Brain microvascular endothelial cell (primary cell): Measurements from ENCODE around the gene TCF12.
"Not testable (repeated sequence)": the region's sequence is repeated elsewhere in the genome, so short reads cannot be mapped to it uniquely, and the experiment has no call there.

ENCODE experiments used
- DNase-seq: peaks from one replicate; pipeline ENCODE4 v3.0.0-alpha.2; 2020
- H3K27ac ChIP-seq: fragments of 250-450 bp; sonication (Bioruptor Pico); 2 replicates; pipeline ENCODE4 v1.5.1; 2020; ENCODE audit warnings: mild to moderate bottlenecking, moderate library complexity
- H3K27me3 ChIP-seq: fragments of 250-450 bp; sonication (Bioruptor Pico); replicated peaks from 2 replicates; pipeline ENCODE4 v1.5.1; 2020; ENCODE audit warnings: mild to moderate bottlenecking
- H3K36me3 ChIP-seq: fragments of 250-450 bp; sonication (Bioruptor Pico); replicated peaks from 2 replicates; pipeline ENCODE4 v1.5.1; 2020; ENCODE audit warnings: mild to moderate bottlenecking
- H3K4me3 ChIP-seq: 2 replicates; pipeline ENCODE4 v1.5.1; 2011; ENCODE audit warnings: low read depth, mild to moderate bottlenecking, control low read depth, low read length, moderate library complexity
- CTCF ChIP-seq: IDR thresholded peaks from 2 replicates; pipeline ENCODE4 v1.5.1; 2011; ENCODE audit warnings: low read depth, mild to moderate bottlenecking, moderate library complexity, low read length, control low read depth, inconsistent platforms; ENCODE audit errors: missing control alignments
- in situ Hi-C: cut with HindIII; loops from 2 replicates; pipeline ENCODE4 v1.10.0; 2017; ENCODE audit warnings: low sequenced_read_pairs, low pct_ligation_motif_present

Gene TCF12

GRCh38 chr15:56996746-56997470 lies 78.5 kb downstream of the TCF12 start:
- H3K27ac ChIP-seq: peak overlapping the region; percentile 15
- no peaks in the 10 kb centered on the region for H3K27me3 ChIP-seq
- no peaks in the 10 kb centered on the region for H3K36me3 ChIP-seq
- in situ Hi-C loops: no loop called here
- DNase-seq: no peak
- no peak overlapping the region for H3K4me3 ChIP-seq
- no peak for TF ChIP-seq CTCF

- in situ Hi-C loops: no loop called here
- no peak for TF ChIP-seq CTCF
- Histone ChIP-seq H3K36me3 (no peaks in the 10 kb centered on the region), H3K4me3 (no peak overlapping the region), H3K27me3 (no peaks in the 10 kb centered on the region), H3K27ac (peak overlapping the region; percentile 65)
- DNase-seq: peak; percentile 87
These were observed 85.0 kb downstream of the TCF12 start for GRCh38 chr15:57003418-57003817.

- TF ChIP-seq CTCF: no peak
- in situ Hi-C loops: no loop called here
- Histone ChIP-seq H3K36me3 (no peaks in the 10 kb centered on the region), H3K27ac (no peak overlapping the region), H3K4me3 (no peak overlapping the region), H3K27me3 (no peaks in the 10 kb centered on the region)
- no peak for DNase-seq
These were observed 86.8 kb downstream of the TCF12 start for GRCh38 chr15:57005244-57005643.

GRCh38 chr15:57007797-57008196 lies 89.4 kb downstream of the TCF12 start:
- DNase-seq, H3K36me3 ChIP-seq, H3K27ac ChIP-seq, H3K4me3 ChIP-seq, H3K27me3 ChIP-seq, in situ Hi-C loops: not testable (repeated sequence)

GRCh38 chr15:57010724-57011123 lies 92.3 kb downstream of the TCF12 start:
- no peak for TF ChIP-seq CTCF
- H3K36me3 ChIP-seq: no peaks in the 10 kb centered on the region
- H3K27me3 ChIP-seq: no peaks in the 10 kb centered on the region
- no peak overlapping the region for H3K4me3 ChIP-seq
- in situ Hi-C loops: no loop called here
- no peak overlapping the region for H3K27ac ChIP-seq
- no peak for DNase-seq

GRCh38 chr15:57012556-57012955 lies 94.1 kb downstream of the TCF12 start:
- no peaks in the 10 kb centered on the region for H3K36me3 ChIP-seq
- no peak overlapping the region for H3K27ac ChIP-seq
- H3K4me3 ChIP-seq: no peak overlapping the region
- no peaks in the 10 kb centered on the region for H3K27me3 ChIP-seq
- in situ Hi-C loops: no loop called here
- no peak for DNase-seq
- TF ChIP-seq CTCF: no peak

- H3K27ac ChIP-seq, DNase-seq, H3K27me3 ChIP-seq, in situ Hi-C loops, H3K36me3 ChIP-seq, H3K4me3 ChIP-seq: not testable (repeated sequence)
These were observed 96.5 kb downstream of the TCF12 start for GRCh38 chr15:57014896-57015295.
